AG04449 (cell line): ENCODE measurements around the gene RPUSD3.
"Not testable (repeated sequence)": the region's sequence is repeated elsewhere in the genome, so short reads cannot be mapped to it uniquely, and the experiment has no call there.

Source experiments
- CTCF ChIA-PET: fragments of 350-600 bp; formaldehyde crosslinking; extraction: SDS; loops from one replicate; lab custom pipeline; 2021; ENCODE audit warnings: antibody characterized with exemption; lab: Yijun Ruan, JAX
- POLR2A ChIA-PET: fragments of 400-600, 350-600 bp; formaldehyde crosslinking; extraction: SDS; loops from one replicate; lab custom pipeline; 2020; ENCODE audit warnings: antibody characterized with exemption, inconsistent platforms; lab: Yijun Ruan, JAX
- DNase-seq: peaks from one replicate; pipeline ENCODE4 v3.0.0-alpha.2; 2010; ENCODE audit warnings: low read depth, low spot score
- H3K4me3 ChIP-seq: 2 replicates; pipeline ENCODE4 v1.5.1; 2011; ENCODE audit warnings: low read depth, mild to moderate bottlenecking, control low read depth, low read length
- TF ChIP-seq, protein P1 (sequence below): IDR thresholded peaks from one replicate; pipeline ENCODE4 v1.5.1; 2011; ENCODE audit warnings: mild to moderate bottlenecking, moderate library complexity, low read length, control low read depth, inconsistent platforms; ENCODE audit not compliant: insufficient read depth; ENCODE audit errors: missing control alignments

Gene RPUSD3

DNA sequence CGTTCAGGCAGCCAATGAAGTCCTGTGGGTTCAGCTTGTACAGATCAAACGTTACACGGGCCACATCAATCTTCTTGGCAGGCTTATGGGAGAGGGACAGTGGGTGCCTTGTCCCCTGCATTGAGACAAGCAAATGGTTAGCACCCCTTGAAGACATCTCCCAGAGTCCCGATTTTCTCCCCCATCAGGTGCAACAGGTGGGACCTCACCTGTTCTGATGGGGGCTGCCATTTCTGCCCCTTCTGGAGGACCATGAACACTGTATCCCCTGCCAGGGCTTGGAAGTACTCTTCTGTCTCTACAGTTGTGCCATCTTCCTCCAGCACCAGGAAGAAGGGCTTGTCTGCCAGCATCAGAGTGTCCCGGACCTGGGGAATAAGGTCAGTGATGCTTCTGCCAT is 26.1 kb upstream of the RPUSD3 start:
- ChIA-PET CTCF (interaction anchor here (0.6 kb wide), 1 partner anchor 9 kb away, joined by 3 read pairs; no protein-coding TSS in a partner anchor), POLR2A (no interaction called here)
- H3K4me3 ChIP-seq = no peak overlapping the region
- TF ChIP-seq, protein P1, sequence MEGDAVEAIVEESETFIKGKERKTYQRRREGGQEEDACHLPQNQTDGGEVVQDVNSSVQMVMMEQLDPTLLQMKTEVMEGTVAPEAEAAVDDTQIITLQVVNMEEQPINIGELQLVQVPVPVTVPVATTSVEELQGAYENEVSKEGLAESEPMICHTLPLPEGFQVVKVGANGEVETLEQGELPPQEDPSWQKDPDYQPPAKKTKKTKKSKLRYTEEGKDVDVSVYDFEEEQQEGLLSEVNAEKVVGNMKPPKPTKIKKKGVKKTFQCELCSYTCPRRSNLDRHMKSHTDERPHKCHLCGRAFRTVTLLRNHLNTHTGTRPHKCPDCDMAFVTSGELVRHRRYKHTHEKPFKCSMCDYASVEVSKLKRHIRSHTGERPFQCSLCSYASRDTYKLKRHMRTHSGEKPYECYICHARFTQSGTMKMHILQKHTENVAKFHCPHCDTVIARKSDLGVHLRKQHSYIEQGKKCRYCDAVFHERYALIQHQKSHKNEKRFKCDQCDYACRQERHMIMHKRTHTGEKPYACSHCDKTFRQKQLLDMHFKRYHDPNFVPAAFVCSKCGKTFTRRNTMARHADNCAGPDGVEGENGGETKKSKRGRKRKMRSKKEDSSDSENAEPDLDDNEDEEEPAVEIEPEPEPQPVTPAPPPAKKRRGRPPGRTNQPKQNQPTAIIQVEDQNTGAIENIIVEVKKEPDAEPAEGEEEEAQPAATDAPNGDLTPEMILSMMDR = no peak
- DNase-seq = no peak

DNA sequence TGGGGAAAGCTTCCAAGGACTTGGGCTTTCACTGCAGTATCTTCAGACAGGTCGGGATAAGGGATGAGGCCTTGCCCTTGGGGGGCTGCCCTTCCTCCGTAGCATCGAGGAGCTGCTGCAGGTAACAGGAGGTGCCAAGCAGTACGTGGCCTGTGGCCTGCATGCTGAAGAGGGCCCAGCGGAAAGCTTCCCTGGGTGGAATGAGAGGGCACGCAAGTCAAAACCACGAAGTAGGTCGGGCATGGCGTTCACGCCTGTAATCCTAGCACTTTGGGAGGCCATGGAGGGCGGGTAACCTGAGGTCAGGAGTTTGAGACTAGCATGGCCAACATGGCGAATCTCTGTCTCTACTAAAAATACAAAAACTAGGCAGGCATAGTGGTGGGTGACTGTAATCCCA is 23.3 kb upstream of the RPUSD3 start:
- H3K4me3 ChIP-seq = no peak overlapping the region
- TF ChIP-seq, protein P1 = no peak
- CTCF ChIA-PET = no interaction called here
- POLR2A ChIA-PET = interaction anchor here (1.1 kb wide), 1 partner anchor 381 kb away, joined by 3 read pairs; no protein-coding TSS in a partner anchor
- no peak for DNase-seq

DNA sequence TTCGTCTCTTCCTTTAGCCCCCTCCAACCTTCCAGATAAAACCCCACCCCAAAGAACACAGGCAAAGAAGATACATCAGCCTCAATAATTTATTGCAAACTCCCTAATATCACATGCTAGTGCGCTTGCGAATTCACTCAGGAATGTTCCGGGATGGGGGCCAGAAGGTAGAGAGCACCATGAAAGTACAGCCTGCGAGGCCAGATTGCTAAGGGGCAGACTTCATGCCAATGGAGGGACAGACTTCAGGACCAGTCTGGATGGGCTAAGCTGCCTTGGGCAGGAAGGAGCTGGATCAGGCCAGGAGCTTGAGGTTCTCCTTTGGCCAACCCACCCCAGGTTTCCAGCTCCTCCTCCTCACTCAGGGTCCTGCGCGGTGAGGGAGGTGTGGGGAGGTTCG is 22.8 kb upstream of the RPUSD3 start:
- no peak for DNase-seq
- TF ChIP-seq, protein P1 = no peak
- ChIA-PET CTCF (no interaction called here), POLR2A (interaction anchor here (1.1 kb wide), 1 partner anchor 381 kb away, joined by 3 read pairs; no protein-coding TSS in a partner anchor)
- no peak overlapping the region for H3K4me3 ChIP-seq

DNA sequence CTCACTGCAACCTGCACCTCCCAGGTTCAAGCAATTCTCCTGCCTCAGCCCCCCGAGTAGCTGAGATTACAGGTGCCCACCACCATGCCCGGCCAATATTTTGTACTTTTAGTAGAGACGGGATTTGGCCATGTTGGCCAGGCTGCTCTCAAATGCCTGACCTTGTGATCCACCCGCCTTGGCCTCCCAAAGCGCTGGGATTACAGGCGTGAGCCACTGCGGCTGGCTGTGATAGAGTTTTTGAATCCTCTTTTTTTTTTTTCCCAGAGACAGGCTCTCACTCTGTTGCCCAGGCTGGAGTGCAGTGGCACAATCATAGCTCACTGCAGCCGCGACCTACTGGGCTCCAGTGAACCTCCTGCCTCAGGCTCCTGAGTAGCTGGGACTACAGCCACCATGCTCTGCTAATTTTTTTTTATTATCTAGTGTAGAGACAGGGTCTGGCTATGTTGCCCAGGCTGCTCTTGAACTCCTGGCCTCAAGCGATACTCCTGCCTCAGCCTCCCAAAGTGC is 21.4 kb upstream of the RPUSD3 start:
- POLR2A ChIA-PET, DNase-seq, H3K4me3 ChIP-seq: not testable (repeated sequence)
- CTCF ChIA-PET = interaction anchor here (0.7 to 2.1 kb wide), 6 partner anchors 22 to 90 kb away, joined by 3 to 7 read pairs (median 4); partner anchors contain the start of gene RPUSD3

DNA sequence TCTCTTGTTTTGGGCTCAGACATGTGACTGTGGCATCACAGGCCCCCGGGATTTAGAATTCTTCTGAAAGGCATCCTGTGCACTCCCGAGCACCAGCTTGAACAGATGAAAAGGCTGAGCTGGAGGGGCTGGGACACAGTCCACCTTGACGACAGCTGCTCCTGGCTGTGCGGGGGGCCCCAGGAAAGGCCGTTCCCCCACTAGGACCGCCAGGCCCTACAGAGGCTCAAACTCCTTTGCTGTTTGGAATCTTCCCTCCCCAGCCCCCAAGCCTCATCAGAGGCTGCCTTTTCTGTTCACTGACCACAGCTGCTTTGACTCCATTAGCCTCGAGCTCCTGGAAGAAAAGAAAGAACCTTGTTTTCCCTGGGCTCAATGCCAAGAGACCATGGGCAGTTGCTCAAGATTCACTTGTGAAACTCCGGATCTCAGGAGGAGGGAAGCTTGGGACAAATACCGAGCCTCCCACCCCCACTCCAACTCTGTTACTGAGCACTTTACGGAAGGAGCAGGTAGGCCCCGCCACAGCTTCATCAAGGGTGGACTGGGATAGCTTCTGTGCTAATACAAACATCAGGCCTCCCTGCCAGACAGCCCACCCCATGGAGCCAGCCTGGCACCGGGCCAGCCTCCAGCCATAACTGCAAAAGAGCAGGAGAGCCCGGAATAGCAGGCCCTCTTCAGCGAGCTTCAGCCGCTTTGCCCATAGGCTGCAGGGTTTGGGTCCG is 20.6 kb upstream of the RPUSD3 start:
- no peak overlapping the region for H3K4me3 ChIP-seq
- peak; percentile 44 for DNase-seq
- CTCF ChIA-PET = interaction anchor here (0.6 to 2.1 kb wide), 8 partner anchors 15 to 1330 kb away, joined by 3 to 7 read pairs (median 3); partner anchors contain the start of gene RPUSD3
- POLR2A ChIA-PET = no interaction called here
- TF ChIP-seq, protein P1 = no peak

DNA sequence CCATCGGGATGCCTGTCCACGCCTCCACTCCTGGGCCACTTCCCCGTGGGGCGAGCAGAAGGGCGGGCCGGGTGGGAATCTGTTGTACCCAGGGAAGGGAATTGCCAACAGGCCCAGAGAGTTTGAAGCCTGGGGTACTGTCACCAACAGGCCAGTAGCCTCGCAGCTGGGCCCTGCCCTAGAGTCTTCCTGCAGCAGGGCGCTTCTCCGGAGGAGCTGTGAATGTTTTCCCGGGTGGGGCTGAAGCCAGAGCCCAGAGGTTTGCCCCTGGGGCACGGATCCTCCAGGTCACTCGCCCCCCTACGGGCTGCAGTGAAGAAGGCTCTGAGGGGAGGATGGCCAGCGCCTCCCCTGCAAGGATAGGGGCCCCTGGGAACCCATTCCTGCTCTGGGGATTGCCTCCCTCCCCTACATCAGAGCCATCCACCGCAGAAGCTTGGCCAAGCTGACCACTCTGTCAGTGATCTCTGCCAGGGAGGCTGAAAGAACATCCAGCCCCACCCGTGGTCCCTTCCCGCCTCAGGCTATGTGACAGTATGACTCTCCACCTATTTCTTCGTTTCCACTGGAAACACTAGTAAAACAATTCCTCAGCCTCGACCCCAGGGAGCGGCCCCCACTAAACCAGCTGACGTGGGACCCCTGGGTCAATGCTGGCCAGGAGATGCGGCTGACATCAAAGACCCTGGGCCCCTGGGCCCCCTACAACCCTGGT is 19.4 kb upstream of the RPUSD3 start:
- ChIA-PET CTCF (interaction anchor here (1.2 to 1.9 kb wide), 2 partner anchors 16 to 91 kb away, joined by 3 to 4 read pairs; no protein-coding TSS in a partner anchor), POLR2A (no interaction called here)
- DNase-seq = no peak
- TF ChIP-seq, protein P1 = no peak
- H3K4me3 ChIP-seq = no peak overlapping the region
